HCT116 (cell line): ENCODE data around the gene ARHGEF3. TPM values are rescaled to one million over a fixed set of nuclear protein-coding genes. Genes with fewer than 3 reads are reported as not detected.

Source experiments
- ATAC-seq: fragments of 200-7000 bp; cut with Tn5 transposase; 2 replicates; pipeline ENCODE4 v1.9.1; 2020; ENCODE audit warnings: mild to moderate bottlenecking, moderate library complexity
- BruUV-seq: library from RNA; stranded (reverse); fragments of 400-500 nt; replicated peaks from 2 replicates; lab custom pipeline; 2021; lab: Mats Ljungman, UMichigan
- CTCF ChIA-PET: fragments of 300-600 bp; sonication (Branson Sonifier 250); formaldehyde crosslinking; loops from one replicate; lab custom pipeline; 2021; ENCODE audit warnings: antibody characterized with exemption; lab: Charles Lee
- POLR2A ChIA-PET: fragments of 300-600, 350-600 bp; sonication (Branson Sonifier 250); formaldehyde crosslinking; loops from one replicate; lab custom pipeline; 2021; ENCODE audit warnings: antibody characterized with exemption; lab: Charles Lee
- RAD21 ChIA-PET, 2 experiments: fragments of 300-600 bp; sonication (Branson Sonifier 250); formaldehyde crosslinking; loops; one replicate each; lab custom pipeline; 2023; ENCODE audit warnings: low total read pairs in 2 of 2; ENCODE audit not compliant: uncharacterized antibody in 2 of 2, unreplicated experiment in 2 of 2, low non-redundant PET in 1 of 2; lab: Charles Lee
- DNase-seq: peaks from one replicate; pipeline ENCODE4 v3.0.0-alpha.2; 2010; ENCODE audit warnings: low read depth, low spot score
- H2AFZ ChIP-seq: fragments of 200-600 bp; shearing (Covaris generic), sonication (generic); 2 replicates; pipeline ENCODE4 v1.6.1; 2017; ENCODE audit warnings: low read depth, mixed run types, mixed read lengths, antibody characterized with exemption, low read length; ENCODE audit not compliant: poor library complexity, severe bottlenecking
- H3K27ac ChIP-seq: 2 replicates; pipeline ENCODE4 v1.5.1; 2012; ENCODE audit warnings: low read depth, low read length
- H3K27me3 ChIP-seq: fragments of 200-600 bp; sonication (generic); 2 replicates; pipeline ENCODE4 v1.6.1; 2016; ENCODE audit warnings: mixed run types, low read length, mixed read lengths; ENCODE audit not compliant: insufficient read depth
- H3K36me3 ChIP-seq, 2 experiments: fragments of 200-500 bp in 1 of 2; fragments of 200-600 bp in 1 of 2; sonication (Bioruptor generic) in 1 of 2; sonication (generic) in 1 of 2; 2 replicates each; pipeline versions ENCODE4 v1.5.1 to v1.6.1; 2014 to 2016; ENCODE audit warnings: low read length in 2 of 2, inconsistent platforms in 1 of 2, mixed read lengths in 1 of 2, mixed run types in 1 of 2; ENCODE audit not compliant: insufficient read depth in 2 of 2, control insufficient read depth in 1 of 2
- H3K4me1 ChIP-seq, 2 experiments: fragments of 200-600 bp in 1 of 2; sonication (generic) in 1 of 2; 2 replicates each; pipeline versions ENCODE4 v1.5.1 to v1.6.1; 2012 to 2017; ENCODE audit warnings: low read length in 2 of 2, inconsistent platforms in 1 of 2, mild to moderate bottlenecking in 1 of 2, mixed read lengths in 1 of 2, mixed run types in 1 of 2, moderate library complexity in 1 of 2; ENCODE audit not compliant: insufficient read depth in 2 of 2, control insufficient read depth in 1 of 2
- H3K4me2 ChIP-seq: fragments of 200-600 bp; sonication (generic); 2 replicates; pipeline ENCODE4 v1.6.1; 2017; ENCODE audit warnings: mixed run types, low read length, mixed read lengths
- H3K4me3 ChIP-seq, 2 experiments: fragments of 200-600 bp in 1 of 2; sonication (generic) in 1 of 2; replicated peaks in 1 of 2; 2 replicates each; pipeline ENCODE4 v1.5.1; 2011 to 2016; ENCODE audit warnings: low read length in 2 of 2, control low read depth in 1 of 2, low read depth in 1 of 2, mild to moderate bottlenecking in 1 of 2, mixed read lengths in 1 of 2, mixed run types in 1 of 2
- H3K79me2 ChIP-seq: fragments of 200-600 bp; sonication (generic); 2 replicates; pipeline ENCODE4 v1.6.1; 2017; ENCODE audit warnings: mild to moderate bottlenecking, mixed run types, low read length, moderate library complexity, mixed read lengths; ENCODE audit not compliant: insufficient read depth
- H3K9ac ChIP-seq: fragments of 200-600 bp; sonication (generic); 2 replicates; pipeline ENCODE4 v1.6.1; 2016; ENCODE audit warnings: low read length, mixed read lengths
- H3K9me2 ChIP-seq: fragments of 200-600 bp; sonication (generic), shearing (Covaris generic); 2 replicates; pipeline ENCODE4 v1.6.1; 2017; ENCODE audit warnings: mixed run types, mild to moderate bottlenecking, moderate library complexity; ENCODE audit not compliant: insufficient read depth
- H3K9me3 ChIP-seq, 2 experiments: fragments of 200-500 bp in 1 of 2; fragments of 200-600 bp in 1 of 2; sonication (Bioruptor generic) in 1 of 2; sonication (generic) in 1 of 2; 2 replicates each; pipeline ENCODE4 v1.6.1; 2014 to 2017; ENCODE audit warnings: low read length in 2 of 2, mixed read lengths in 2 of 2, inconsistent platforms in 1 of 2, low read depth in 1 of 2, mild to moderate bottlenecking in 1 of 2, mixed run types in 1 of 2, moderate library complexity in 1 of 2; ENCODE audit not compliant: control insufficient read depth in 1 of 2, insufficient read depth in 1 of 2
- H4K20me1 ChIP-seq: fragments of 200-600 bp; sonication (generic), shearing (Covaris generic); 2 replicates; pipeline ENCODE4 v1.6.1; 2017; ENCODE audit warnings: mixed run types, mild to moderate bottlenecking, moderate library complexity; ENCODE audit not compliant: insufficient read depth
- CBX3 ChIP-seq: IDR thresholded peaks from 2 replicates; pipeline ENCODE4 v1.6.1; 2012; ENCODE audit warnings: low read depth
- CEBPB ChIP-seq: IDR thresholded peaks from 2 replicates; pipeline ENCODE4 v1.6.1; 2012; ENCODE audit warnings: low read depth
- CTCF ChIP-seq, 3 experiments: fragments of 200-600 bp in 1 of 3; sonication (generic) in 1 of 3; IDR thresholded peaks in 2 of 3; conservative IDR thresholded peaks in 1 of 3; 2 replicates each; pipeline ENCODE4 v1.5.1; 2012 to 2017; ENCODE audit warnings: low read depth in 2 of 3, low read length in 2 of 3, antibody characterized with exemption in 1 of 3, borderline replicate concordance in 1 of 3, control low read depth in 1 of 3, mild to moderate bottlenecking in 1 of 3, mixed read lengths in 1 of 3, mixed run types in 1 of 3, moderate library complexity in 1 of 3; ENCODE audit not compliant: insufficient read depth in 1 of 3
- EZH2phosphoT487 ChIP-seq: fragments of 200-600 bp; IDR thresholded peaks from 2 replicates; pipeline ENCODE4 v1.6.1; 2018; ENCODE audit warnings: antibody characterized with exemption, borderline replicate concordance
- FOSL1 ChIP-seq: IDR thresholded peaks from 2 replicates; pipeline ENCODE4 v1.6.1; 2012; ENCODE audit warnings: low read depth
- JUND ChIP-seq: IDR thresholded peaks from 2 replicates; pipeline ENCODE4 v1.6.1; 2012
- MAX ChIP-seq: IDR thresholded peaks from 2 replicates; pipeline ENCODE4 v1.6.1; 2012
- POLR2A ChIP-seq: IDR thresholded peaks from 2 replicates; pipeline ENCODE4 v1.7.0; 2011; ENCODE audit warnings: borderline replicate concordance; ENCODE audit not compliant: insufficient read depth, insufficient read length; ENCODE audit errors: extremely low read depth
- POLR2AphosphoS5 ChIP-seq: IDR thresholded peaks from 2 replicates; pipeline ENCODE4 v1.6.1; 2011; ENCODE audit warnings: mild to moderate bottlenecking, low read depth, low read length, moderate library complexity
- RAD21 ChIP-seq: IDR thresholded peaks from 2 replicates; pipeline ENCODE4 v1.6.1; 2012; ENCODE audit warnings: low read depth, mild to moderate bottlenecking
- REST ChIP-seq: IDR thresholded peaks from 2 replicates; pipeline ENCODE4 v1.6.1; 2012; ENCODE audit warnings: low read depth
- SIN3A ChIP-seq: IDR thresholded peaks from 2 replicates; pipeline ENCODE4 v1.6.1; 2012; ENCODE audit warnings: low read depth
- SRF ChIP-seq: IDR thresholded peaks from 2 replicates; pipeline ENCODE4 v1.6.1; 2012; ENCODE audit warnings: low read depth
- YY1 ChIP-seq: IDR thresholded peaks from 2 replicates; pipeline ENCODE4 v1.6.1; 2011; ENCODE audit warnings: low read length, low read depth, moderate library complexity, mild to moderate bottlenecking; ENCODE audit not compliant: insufficient replicate concordance; ENCODE audit errors: extremely low read depth
- ZBTB33 ChIP-seq: IDR thresholded peaks from 2 replicates; pipeline ENCODE4 v1.6.1; 2011; ENCODE audit warnings: mild to moderate bottlenecking, low read length, moderate library complexity; ENCODE audit not compliant: insufficient replicate concordance; ENCODE audit errors: extremely low read depth
- ZFX ChIP-seq: fragments of 450-650 bp; IDR thresholded peaks from 2 replicates; pipeline ENCODE4 v1.6.1; 2017
- ZNF274 ChIP-seq: fragments of 200-500 bp; sonication (Bioruptor generic); IDR thresholded peaks from 2 replicates; pipeline ENCODE4 v1.6.1; 2014; ENCODE audit warnings: mild to moderate bottlenecking, low read depth, low read length, inconsistent platforms
- intact Hi-C: fragments of 100-400 bp; cut with micrococcal nuclease; formaldehyde crosslinking; loops from 2 replicates; pipeline ENCODE4 v1.10.0; 2022
- total RNA-seq: library from RNA; stranded (reverse); gene quantifications from one replicate; pipeline ENCODE4 v1.2.1, GENCODE V29; 2021; ENCODE audit not compliant: unreplicated experiment

ARHGEF3 gene
- total RNA-seq, 1 experiment from 2014 or later: 18.1 TPM

GRCh38 chr3:56811546-56812202, 9.9 kb upstream of the ARHGEF3 start:
- H3K36me3 ChIP-seq: no peaks in the 10 kb centered on the region

More at GRCh38 chr3:56811546-56812202, 9.9 kb upstream of the ARHGEF3 start:
- ChIA-PET CTCF (interaction anchor here (1.6 to 1.8 kb wide), 2 partner anchors 10 to 13 kb away, joined by 6 to 9 read pairs; partner anchors contain the start of gene ARHGEF3), POLR2A (interaction anchor here (0.6 kb wide), 1 partner anchor 261 kb away, joined by 3 read pairs; no protein-coding TSS in a partner anchor), RAD21 (no interaction called here)
- Histone ChIP-seq H3K79me2 (no peaks in the 10 kb centered on the region), H3K9ac (no peak overlapping the region), H3K4me2 (no peak overlapping the region), H3K9me2 (no peaks in the 10 kb centered on the region), H3K4me3 (no peak overlapping the region), H3K27me3 (no peaks in the 10 kb centered on the region), H2AFZ (no peak overlapping the region), H3K4me1 (peaks cover 6 to 16% of the 10 kb centered on the region in 2 experiments; a peak in 3 of 4 replicates), H3K9me3 (no peaks in the 10 kb centered on the region), H3K27ac (no peak overlapping the region), H4K20me1 (no peaks in the 10 kb centered on the region)
- BruUV-seq: no TSS peak
- no peak for TF ChIP-seq POLR2A
- TF ChIP-seq FOSL1: no peak
- TF ChIP-seq CBX3: no peak
- no peak for TF ChIP-seq JUND
- no peak for TF ChIP-seq YY1
- no peak for TF ChIP-seq CEBPB
- no peak for TF ChIP-seq ZBTB33
- no peak for TF ChIP-seq SRF
- TF ChIP-seq CTCF (IDR thresholded peaks at IDR 0.05 in 2 of 3, conservative IDR thresholded peaks at IDR 0.05 in 1 of 3; ENCODE audit: borderline replicate concordance in 1 of 3, insufficient read depth in 1 of 3, low read depth in 2 of 3, low read length in 2 of 3): no peak
- TF ChIP-seq MAX: no peak
- no peak for TF ChIP-seq ZFX
- no peak for TF ChIP-seq ZNF274
- TF ChIP-seq EZH2phosphoT487: no peak
- TF ChIP-seq REST: no peak
- TF ChIP-seq POLR2AphosphoS5: no peak
- TF ChIP-seq SIN3A: no peak
- no peak for TF ChIP-seq RAD21
- ATAC-seq: no peak
- intact Hi-C loops: no loop called here
- no peak for DNase-seq
